Measurements from ENCODE around the gene CD48. TPM values are rescaled to one million over a fixed set of nuclear protein-coding genes. Genes with fewer than 3 reads are reported as not detected.

CD48 gene
- total and polyA plus RNA-seq, 2 of the 4 experiments (the other 2 are of a cell fraction), result not detected

DNA sequence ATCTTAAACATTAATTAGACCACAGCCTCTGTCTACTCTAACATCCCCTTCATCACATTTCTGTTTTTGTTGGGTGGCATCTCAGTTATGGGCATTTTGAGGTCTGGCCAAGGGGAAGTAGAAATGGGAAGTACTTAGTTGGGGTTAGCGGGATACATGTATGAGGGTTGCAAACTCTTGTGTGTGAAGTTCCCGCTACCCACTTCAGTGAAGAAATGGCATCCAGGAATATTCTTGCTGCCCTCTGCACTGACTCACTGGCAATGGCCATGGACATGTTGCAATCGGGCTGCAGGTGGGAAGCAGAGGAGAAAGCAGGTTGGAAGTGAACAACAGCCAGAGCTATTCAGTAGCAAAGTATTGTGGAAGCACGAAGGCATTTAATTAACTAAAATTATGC lies 7.4 kb downstream of the CD48 start:
- in situ Hi-C loops (cut with MboI; ENCODE audit: low sequenced_read_pairs) (no loop called here), dilution Hi-C loops (cut with HindIII; ENCODE audit: low sequenced_read_pairs, unreplicated experiment) (no loop called here), intact Hi-C loops (cut with micrococcal nuclease) (no loop called here)
- Histone ChIP-seq H2BK15ac (ENCODE audit: low read depth, low read length) (no peak overlapping the region), H4K5ac (ENCODE audit: low read depth, low read length) (no peak overlapping the region), H2BK20ac (ENCODE audit: low read depth, low read length) (no peak overlapping the region), H3K27ac (ENCODE audit: insufficient read depth, low read length) (no peak overlapping the region), H3K18ac (ENCODE audit: low read depth, low read length) (no peak overlapping the region), H3K27me3 (ENCODE audit: control insufficient read depth, insufficient read depth, low read length) (no peaks in the 10 kb centered on the region), H4K91ac (ENCODE audit: insufficient read depth, low read depth, low read length) (no peak overlapping the region), H3K79me1 (ENCODE audit: low read depth in 1 of 2, low read length in 2 of 2) (no peaks in the 10 kb centered on the region), H2BK5ac (ENCODE audit: low read depth, low read length, poor library complexity, severe bottlenecking) (no peak overlapping the region), H3K9me3 (ENCODE audit: control insufficient read depth, insufficient read depth, low read length) (no peaks in the 10 kb centered on the region), H4K20me1 (ENCODE audit: insufficient read depth, low read length) (no peaks in the 10 kb centered on the region), H2AK9ac (replicated peaks; ENCODE audit: low read depth, low read length, poor library complexity) (no peak overlapping the region), H3K4ac (ENCODE audit: low read depth, low read length) (no peak overlapping the region), H3K23ac (ENCODE audit: low read depth, low read length) (no peak overlapping the region), H2BK120ac (ENCODE audit: low read depth, low read length) (no peak overlapping the region), H3K4me1 (ENCODE audit: control insufficient read depth, insufficient read depth, low read length) (no peaks in the 10 kb centered on the region), H2AFZ (replicated peaks; ENCODE audit: low read length, poor library complexity) (no peak overlapping the region), H3K36me3 (ENCODE audit: control insufficient read depth, insufficient read depth, low read length) (no peaks in the 10 kb centered on the region), H3K9ac (ENCODE audit: low read depth, low read length) (no peak overlapping the region), H3K14ac (replicated peaks; ENCODE audit: low read depth, low read length) (no peak overlapping the region), H3K4me3 (ENCODE audit: insufficient read depth, low read depth, low read length) (no peak overlapping the region), H2AK5ac (ENCODE audit: low read depth, low read length) (no peak overlapping the region), H3K4me2 (ENCODE audit: low read depth, low read length) (no peak overlapping the region), H3K9me1 (ENCODE audit: insufficient read depth, low read length) (no peaks in the 10 kb centered on the region), H4K8ac (ENCODE audit: low read depth in 2 of 2, low read length in 2 of 2) (no peak overlapping the region), H3K56ac (ENCODE audit: extremely low read depth, insufficient read depth, low read length) (no peak overlapping the region)
- ChIA-PET POLR2A (ENCODE audit: unreplicated experiment) (no interaction called here), CTCF (no interaction called here)
- TF ChIP-seq SMC3 (IDR thresholded peaks at IDR 0.05; ENCODE audit: low read depth, low read length) (no peak), MXI1 (IDR thresholded peaks at IDR 0.05; ENCODE audit: borderline replicate concordance, low read depth, low read length) (no peak), RFX5 (IDR thresholded peaks at IDR 0.05; ENCODE audit: low read depth, low read length) (no peak), MAFK (IDR thresholded peaks at IDR 0.05; ENCODE audit: low read depth, low read length) (no peak), NFE2L2 (IDR thresholded peaks at IDR 0.05; ENCODE audit: low read depth, low read length) (no peak), MAZ (IDR thresholded peaks at IDR 0.05; ENCODE audit: borderline replicate concordance, low read depth, low read length) (no peak), FOS (IDR thresholded peaks at IDR 0.05; ENCODE audit: low read depth, low read length) (no peak), POLR2A (IDR thresholded peaks at IDR 0.05; ENCODE audit: low read depth, low read length) (no peak), RCOR1 (IDR thresholded peaks at IDR 0.05; ENCODE audit: insufficient replicate concordance, low read length) (no peak), BHLHE40 (IDR thresholded peaks at IDR 0.05; ENCODE audit: low read depth, low read length) (no peak), RAD21 (IDR thresholded peaks at IDR 0.05; ENCODE audit: low read length) (no peak), CHD1 (IDR thresholded peaks at IDR 0.05; ENCODE audit: low read depth, low read length) (no peak), CEBPB (IDR thresholded peaks at IDR 0.05; ENCODE audit: low read depth, low read length) (no peak)
- TF ChIP-seq, protein P1, sequence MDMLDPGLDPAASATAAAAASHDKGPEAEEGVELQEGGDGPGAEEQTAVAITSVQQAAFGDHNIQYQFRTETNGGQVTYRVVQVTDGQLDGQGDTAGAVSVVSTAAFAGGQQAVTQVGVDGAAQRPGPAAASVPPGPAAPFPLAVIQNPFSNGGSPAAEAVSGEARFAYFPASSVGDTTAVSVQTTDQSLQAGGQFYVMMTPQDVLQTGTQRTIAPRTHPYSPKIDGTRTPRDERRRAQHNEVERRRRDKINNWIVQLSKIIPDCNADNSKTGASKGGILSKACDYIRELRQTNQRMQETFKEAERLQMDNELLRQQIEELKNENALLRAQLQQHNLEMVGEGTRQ (IDR thresholded peaks at IDR 0.05; ENCODE audit: low read depth, low read length), result no peak
- TF ChIP-seq, protein P2, sequence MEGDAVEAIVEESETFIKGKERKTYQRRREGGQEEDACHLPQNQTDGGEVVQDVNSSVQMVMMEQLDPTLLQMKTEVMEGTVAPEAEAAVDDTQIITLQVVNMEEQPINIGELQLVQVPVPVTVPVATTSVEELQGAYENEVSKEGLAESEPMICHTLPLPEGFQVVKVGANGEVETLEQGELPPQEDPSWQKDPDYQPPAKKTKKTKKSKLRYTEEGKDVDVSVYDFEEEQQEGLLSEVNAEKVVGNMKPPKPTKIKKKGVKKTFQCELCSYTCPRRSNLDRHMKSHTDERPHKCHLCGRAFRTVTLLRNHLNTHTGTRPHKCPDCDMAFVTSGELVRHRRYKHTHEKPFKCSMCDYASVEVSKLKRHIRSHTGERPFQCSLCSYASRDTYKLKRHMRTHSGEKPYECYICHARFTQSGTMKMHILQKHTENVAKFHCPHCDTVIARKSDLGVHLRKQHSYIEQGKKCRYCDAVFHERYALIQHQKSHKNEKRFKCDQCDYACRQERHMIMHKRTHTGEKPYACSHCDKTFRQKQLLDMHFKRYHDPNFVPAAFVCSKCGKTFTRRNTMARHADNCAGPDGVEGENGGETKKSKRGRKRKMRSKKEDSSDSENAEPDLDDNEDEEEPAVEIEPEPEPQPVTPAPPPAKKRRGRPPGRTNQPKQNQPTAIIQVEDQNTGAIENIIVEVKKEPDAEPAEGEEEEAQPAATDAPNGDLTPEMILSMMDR (conservative IDR thresholded peaks at IDR 0.05; ENCODE audit: low read depth, low read length), result no peak
- TF ChIP-seq, protein P3, sequence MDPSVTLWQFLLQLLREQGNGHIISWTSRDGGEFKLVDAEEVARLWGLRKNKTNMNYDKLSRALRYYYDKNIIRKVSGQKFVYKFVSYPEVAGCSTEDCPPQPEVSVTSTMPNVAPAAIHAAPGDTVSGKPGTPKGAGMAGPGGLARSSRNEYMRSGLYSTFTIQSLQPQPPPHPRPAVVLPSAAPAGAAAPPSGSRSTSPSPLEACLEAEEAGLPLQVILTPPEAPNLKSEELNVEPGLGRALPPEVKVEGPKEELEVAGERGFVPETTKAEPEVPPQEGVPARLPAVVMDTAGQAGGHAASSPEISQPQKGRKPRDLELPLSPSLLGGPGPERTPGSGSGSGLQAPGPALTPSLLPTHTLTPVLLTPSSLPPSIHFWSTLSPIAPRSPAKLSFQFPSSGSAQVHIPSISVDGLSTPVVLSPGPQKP (IDR thresholded peaks at IDR 0.05; ENCODE audit: borderline replicate concordance, low read depth, low read length), result no peak
- no peak for ATAC-seq (ENCODE audit: low read depth)
- no TSS peak for BruUV-seq (replicated peaks)
- WGBS, 2 experiments (ENCODE audit: extremely low coverage in 2 of 2, insufficient read length in 1 of 2), result 80% methylated on average over 2 of the region's 4 CpGs; no CpG with 5 or more reads in 1 of the 2 experiments
- no peak for DNase-seq
